HTR-8/SVneo (cell line): ENCODE data around the gene OMG.
"Not testable (repeated sequence)": the region's sequence is repeated elsewhere in the genome, so short reads cannot be mapped to it uniquely, and the experiment has no call there.

ENCODE experiments used
- DNase-seq: peaks from one replicate; pipeline ENCODE4 v3.0.0; 2011; ENCODE audit warnings: low spot score, mixed read lengths; ENCODE audit not compliant: insufficient read length
- FAIRE-seq: peaks from 2 replicates; lab custom pipeline; 2011; peaks lifted over from hg19 to GRCh38; lab: Jason Lieb, UNC

The OMG gene

GRCh38 chr17:31309556-31309955 lies 12.5 kb upstream of the OMG start:
- FAIRE-seq, result no peak
- DNase-seq, result no peak

GRCh38 chr17:31308372-31309334 lies 11.6 kb upstream of the OMG start:
- FAIRE-seq (no peak), DNase-seq (no peak)

GRCh38 chr17:31307640-31308039 lies 10.6 kb upstream of the OMG start:
- FAIRE-seq (no peak), DNase-seq (no peak)

- no peak for FAIRE-seq
- no peak for DNase-seq
These were observed 2.6 kb upstream of the OMG start for GRCh38 chr17:31299624-31300023.

GRCh38 chr17:31296142-31296541 lies 897 bp downstream of the OMG start:
- FAIRE-seq, result peak; percentile 31
- no peak for DNase-seq

DNA sequence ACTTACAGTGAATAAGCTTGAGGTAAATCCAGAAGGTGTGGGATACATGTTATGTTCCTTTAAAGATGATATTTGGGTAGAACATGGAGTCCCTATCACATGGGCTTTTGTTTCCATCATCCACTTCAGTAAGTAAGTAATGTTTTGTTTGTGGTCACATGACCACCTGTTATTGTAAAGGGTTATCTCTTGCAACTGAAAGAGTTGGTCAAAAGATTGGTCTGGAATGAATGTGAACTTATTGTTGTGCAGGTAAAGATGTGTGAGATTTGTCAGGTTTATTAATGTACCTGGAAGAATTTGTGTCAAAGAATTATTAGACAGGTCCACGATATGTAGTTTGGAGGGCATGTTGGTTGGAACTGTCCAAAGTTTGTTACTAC lies 1.6 kb downstream of the OMG start:
- FAIRE-seq (peak; percentile 26), DNase-seq (no peak)

DNA sequence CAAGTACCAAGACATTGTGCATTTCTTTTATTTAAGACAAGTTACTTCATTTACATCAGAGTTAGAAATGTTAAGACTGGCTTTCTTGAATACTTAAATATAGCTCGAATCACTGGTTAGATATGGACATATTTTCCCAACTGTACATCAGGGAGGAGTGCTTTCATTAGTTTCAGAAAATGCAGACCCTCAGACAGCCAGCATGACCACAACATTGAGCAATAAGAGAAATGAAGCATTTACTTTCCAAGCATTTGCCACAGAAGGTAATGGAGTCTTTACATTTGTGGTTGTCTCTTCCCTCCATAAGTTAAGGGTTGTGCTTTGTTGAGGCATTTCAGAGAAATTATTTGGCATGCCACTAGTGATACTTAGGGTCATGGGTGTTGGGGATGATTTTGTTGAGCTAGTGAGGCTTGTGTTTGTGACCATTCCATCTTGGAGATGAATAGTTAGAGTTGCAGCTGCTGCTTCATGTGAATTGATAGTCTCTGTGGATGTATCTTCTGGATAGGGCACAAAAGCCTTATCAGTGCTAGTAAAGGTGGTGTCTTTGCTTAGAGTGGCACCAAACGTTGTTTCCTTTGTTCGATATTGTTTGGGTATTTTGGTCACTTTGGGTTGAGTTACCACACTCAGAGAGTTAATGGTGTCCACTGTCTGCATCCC lies 2.1 kb downstream of the OMG start:
- FAIRE-seq (no peak), DNase-seq (no peak)

GRCh38 chr17:31294231-31294630 lies 2.8 kb downstream of the OMG start:
- FAIRE-seq, result no peak
- no peak for DNase-seq

- FAIRE-seq (no peak), DNase-seq (no peak)
These were observed 3.5 kb downstream of the OMG start for GRCh38 chr17:31293581-31293980.

DNA sequence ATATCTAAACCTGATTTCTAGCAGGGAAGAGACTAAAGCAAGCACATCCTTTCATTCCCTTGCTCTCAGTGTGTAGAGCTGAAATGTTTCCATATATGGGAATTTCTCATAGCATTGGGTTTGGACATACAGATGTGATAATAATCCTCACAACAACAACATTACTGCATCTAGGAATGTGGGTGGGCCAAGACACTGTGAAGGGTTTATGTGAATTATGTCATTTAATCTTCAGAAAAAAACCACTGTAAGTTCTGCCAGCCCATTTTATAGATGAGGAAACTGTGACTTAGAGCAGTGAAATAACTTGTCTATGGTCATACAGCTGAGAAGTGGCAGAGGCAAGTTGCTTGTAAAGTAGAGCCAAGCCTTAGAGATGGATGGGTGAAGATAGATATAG lies 5.2 kb downstream of the OMG start:
- peak; percentile 83 for FAIRE-seq
- no peak for DNase-seq

GRCh38 chr17:31289790-31290189 lies 7.2 kb downstream of the OMG start:
- no peak for DNase-seq
- no peak for FAIRE-seq

DNA sequence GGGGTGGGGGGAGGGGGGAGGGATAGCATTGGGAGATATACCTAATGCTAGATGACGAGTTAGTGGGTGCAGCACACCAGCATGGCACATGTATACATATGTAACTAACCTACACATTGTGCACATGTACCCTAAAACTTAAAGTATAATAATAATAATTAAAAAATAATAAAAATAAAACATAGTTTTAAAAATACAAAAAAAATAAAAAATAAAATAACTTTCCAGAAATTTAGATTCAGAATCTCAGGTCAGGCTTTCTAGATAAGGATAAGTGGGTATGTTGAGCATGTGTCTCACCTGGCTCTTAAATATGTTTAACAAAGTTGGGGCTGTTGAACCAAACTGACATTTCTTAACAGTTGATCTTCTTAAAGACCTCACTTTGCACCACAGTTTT lies 9.1 kb downstream of the OMG start:
- not testable (repeated sequence) for FAIRE-seq, DNase-seq

- DNase-seq (no peak), FAIRE-seq (no peak)
These were observed 10.5 kb downstream of the OMG start for GRCh38 chr17:31286587-31286986.

GRCh38 chr17:31283841-31284240 lies 13.2 kb downstream of the OMG start:
- FAIRE-seq, result no peak
- DNase-seq, result no peak

- DNase-seq, result no peak
- FAIRE-seq, result no peak
These were observed 16.0 kb downstream of the OMG start for GRCh38 chr17:31281061-31281460.

- FAIRE-seq (no peak), DNase-seq (no peak)
These were observed 17.6 kb downstream of the OMG start for GRCh38 chr17:31279401-31279800.

GRCh38 chr17:31275116-31275515 lies 21.9 kb downstream of the OMG start:
- FAIRE-seq (no peak), DNase-seq (no peak)

DNA sequence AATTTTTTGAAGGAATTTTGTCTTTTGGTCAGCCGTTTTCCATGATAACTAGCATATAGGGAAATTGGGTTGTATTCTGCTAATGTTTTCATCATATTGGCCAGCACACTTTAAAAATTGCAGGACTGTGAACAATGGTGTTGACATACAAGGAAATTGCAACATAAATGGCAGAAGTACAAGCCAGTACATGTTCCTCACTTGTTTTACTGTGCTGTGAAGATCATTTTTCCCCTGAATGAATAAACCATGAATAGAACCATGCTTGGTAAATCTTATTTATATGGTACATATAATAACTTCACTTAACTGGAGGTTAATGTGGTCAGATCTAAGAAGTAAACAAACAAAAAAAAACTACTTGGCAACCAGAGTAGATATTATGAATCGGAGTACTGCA lies 22.8 kb downstream of the OMG start:
- FAIRE-seq, result no peak
- DNase-seq, result peak; percentile 37

DNA sequence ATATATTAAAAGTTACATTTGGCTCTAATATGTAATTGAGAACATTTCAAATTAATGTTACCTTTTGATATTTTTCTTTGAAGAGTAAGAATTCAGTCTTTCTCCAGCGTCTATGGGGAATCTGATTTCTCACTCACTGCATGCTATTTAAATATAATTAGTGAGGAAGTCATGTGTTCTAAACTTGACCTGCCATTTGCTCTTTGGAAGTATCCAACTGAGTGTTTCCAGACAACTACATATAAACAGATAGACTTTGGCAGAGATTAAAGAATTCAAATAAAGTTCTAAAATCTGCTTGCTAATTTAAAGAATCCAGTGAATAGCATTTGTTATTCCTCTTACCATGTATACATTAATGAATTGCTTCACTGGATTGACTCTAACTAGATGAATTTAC lies 23.5 kb downstream of the OMG start:
- no peak for DNase-seq

DNA sequence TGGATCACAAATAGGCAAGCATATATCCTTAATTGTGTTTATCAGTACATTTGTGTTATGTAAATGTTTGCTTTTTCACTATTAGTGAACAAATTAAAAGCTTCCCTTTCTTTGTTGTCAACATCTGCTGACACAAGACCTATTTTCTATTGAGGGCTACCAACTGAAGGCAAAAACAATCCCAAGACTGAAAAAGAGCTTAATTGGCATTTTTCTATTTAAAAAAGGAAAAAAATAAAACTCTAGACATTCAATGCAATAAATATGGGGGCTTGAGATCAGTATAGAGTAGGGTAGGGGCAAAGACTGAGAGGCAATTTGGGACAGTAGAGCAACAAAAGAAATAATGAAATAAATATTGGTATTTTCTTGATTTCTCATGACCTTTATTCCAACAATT lies 24.2 kb downstream of the OMG start:
- FAIRE-seq (no peak), DNase-seq (no peak)

More for the DNA sequence above, 23.5 kb downstream of the OMG start:
- FAIRE-seq, result no peak

DNA sequence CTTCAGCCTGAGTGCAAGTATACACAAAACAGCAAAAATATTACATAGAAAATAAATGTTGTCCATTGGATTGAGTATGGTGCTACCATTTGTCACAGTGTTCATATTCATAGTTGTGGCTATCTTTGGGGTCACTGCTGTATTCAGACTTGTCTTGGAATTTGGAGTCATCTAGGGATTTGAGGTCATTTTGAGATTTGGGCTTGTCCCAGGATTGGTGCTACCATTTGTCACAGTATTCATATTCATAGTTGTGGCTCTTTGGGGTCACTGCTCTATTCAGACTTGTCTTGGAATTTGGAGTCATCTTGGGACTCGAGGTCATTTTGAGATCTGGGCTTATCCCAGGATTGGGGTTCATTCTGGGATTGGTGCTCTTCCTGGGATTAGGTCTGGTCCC lies 24.8 kb downstream of the OMG start:
- DNase-seq (no peak), FAIRE-seq (no peak)
